HG03565 (cell line): Measurements from ENCODE around the gene ADAM19.
A peak's percentile ranks its signal among the peaks of the same experiment; 100 is the strongest.

Source experiments
- ATAC-seq: cut with Tn5 transposase; IDR thresholded peaks from one replicate; pipeline ENCODE4 v1.9.1; 2021; ENCODE audit warnings: mild to moderate bottlenecking, moderate library complexity; ENCODE audit not compliant: unreplicated experiment

The ADAM19 gene

DNA sequence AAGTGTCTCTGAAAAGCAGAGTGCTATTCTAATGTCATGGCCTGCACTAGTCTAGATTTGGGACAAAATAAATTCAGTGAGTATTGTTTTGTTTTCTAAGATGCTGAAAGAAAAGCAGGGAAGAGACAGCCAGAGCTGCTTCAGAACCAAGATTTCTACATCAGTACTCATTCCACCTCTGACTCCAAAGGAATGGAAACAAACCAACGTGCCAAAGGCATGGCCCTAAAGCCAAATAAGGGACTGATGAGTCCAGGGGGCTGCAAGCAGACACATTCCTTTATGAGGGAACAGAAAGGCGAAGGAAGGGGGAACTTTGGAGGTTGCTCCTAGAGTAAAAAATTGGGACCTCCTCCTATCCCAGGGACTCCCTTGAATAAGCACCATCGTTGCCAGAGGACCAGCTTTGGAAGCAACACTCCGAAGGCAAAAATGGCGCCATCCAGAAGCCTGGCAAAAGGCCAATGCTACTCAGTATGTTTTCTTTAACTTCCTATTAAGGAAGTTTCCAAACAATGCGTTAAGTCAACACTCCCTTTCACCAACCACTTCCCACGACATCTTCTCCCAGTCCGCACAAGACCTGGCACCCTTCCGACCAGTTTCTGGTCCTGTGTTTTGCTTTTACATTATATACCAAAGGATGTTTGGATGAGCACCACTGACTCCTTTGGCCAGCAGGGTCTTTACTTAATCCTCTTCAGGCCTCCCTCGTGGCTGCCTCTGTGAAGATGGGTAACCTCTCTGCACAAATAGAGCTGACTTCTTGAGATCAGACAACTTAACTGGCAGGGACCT is 31.6 kb downstream of the ADAM19 start:
- no peak for ATAC-seq

DNA sequence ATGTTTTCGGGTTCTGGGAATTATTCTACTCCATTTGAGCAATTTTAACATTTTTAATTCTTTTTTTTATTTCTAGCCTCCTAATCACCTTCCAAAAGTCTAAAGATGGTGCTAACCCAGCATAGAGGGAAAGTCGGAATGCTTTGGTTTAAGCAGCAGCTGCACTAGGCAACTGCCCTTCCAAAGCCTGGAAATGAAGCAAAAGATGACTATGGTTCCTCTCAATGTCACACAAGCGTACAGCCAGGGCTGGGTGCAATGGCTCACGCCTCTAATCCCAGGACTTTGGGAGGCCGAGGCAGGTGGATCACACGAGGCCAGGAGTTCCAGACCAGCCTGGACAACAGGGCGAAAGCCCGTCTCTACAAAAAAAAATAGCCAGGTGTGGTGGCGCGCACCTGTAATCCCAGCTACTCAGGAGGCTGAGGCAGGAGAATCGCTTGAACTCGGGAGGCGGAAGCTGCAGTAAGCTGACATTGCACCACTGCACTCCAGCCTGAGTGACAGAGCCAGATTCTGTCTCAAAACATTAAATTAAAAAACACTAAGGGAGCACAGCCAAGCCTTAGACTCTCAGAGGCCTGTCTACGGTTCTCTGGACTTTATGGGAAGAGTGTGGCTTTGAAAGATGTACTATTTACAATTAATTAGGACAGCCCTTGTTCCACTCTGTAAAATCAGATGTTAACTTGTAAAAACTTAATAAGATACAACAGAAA is 33.1 kb downstream of the ADAM19 start:
- ATAC-seq, result no peak

DNA sequence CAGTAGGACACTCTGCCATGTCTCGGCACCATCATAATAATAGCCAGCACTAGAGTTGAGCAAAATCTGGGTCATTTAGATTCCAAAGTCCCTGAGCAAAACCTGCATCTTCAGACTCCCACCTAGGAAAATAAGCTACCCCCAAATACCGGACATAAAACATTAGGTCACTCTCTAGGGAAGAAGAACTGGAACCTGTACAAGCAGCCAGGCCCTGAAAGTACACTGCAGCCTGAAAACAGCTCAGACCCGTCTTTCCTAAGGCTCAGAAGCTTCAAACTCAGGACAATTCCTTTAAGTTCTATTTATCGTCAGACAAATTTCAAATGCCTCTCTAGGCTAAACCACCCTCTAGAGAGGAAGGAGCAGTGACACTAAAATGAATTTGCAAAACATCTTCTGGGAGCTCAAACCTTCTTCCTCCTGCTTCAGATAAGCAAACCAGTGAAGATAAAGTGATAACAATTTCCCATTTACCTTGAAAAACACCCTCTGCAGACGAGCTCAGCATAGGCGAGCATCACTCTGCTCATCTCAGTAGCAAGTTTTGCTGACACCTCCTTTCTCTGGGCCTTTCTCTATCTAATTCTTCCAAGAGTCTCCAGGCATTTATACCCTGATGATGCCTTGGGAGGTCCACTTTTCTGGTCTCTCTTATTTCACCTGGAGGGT is 34.0 kb downstream of the ADAM19 start:
- no peak for ATAC-seq

DNA sequence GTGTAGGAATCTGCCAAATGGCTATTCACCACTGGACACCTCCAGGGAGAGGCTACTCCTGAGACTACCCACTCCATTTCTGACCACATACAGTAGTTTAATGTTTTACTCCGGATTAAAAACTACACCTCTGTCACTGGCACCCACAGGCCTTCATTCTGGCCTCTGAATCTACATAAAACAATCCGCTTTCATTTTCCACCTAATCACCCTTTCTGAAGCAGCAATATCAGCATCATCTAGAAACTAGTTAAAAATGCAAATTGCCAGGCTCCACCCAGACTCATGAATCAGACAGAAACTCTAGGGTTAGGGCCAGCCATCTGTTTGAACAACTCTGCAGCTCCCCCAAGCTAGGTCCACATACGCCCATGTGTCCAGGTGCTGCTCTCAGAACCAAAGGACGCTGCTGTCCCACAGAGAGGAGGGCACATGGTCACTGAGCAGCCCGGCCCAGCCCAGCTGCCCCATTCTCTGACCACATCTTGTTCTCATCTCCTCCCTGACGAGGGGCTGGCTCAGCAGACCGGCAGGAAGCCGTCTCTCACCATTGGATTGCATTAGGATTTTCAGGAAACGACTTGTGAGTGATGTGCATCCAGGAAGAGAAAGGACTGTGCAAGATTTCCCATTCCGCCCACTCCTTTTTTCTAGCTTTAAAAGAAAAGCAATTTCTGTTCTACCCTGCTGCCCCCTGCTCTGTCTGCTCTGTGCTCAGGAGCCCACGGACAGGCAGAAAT is 34.7 kb downstream of the ADAM19 start:
- peak; percentile 93 for ATAC-seq

DNA sequence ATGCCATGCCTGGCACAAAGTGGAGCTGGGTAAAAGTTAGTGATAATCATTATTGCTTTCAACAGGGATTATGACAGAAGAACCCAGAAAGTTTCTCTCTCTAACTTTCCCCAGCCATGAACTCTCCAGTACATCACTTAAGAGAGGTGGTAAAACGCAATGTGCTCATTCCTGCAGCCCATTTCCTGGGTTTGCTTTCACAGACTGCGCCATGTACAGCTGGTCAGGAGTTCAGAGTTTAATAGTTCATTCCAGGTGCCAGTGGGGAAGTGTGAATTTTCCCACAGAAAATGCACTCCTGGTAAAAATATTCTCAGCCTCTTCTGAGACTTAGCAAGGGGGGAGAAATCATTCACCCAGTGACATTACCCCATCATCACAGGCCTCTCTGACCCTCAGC is 35.5 kb downstream of the ADAM19 start:
- no peak for ATAC-seq

DNA sequence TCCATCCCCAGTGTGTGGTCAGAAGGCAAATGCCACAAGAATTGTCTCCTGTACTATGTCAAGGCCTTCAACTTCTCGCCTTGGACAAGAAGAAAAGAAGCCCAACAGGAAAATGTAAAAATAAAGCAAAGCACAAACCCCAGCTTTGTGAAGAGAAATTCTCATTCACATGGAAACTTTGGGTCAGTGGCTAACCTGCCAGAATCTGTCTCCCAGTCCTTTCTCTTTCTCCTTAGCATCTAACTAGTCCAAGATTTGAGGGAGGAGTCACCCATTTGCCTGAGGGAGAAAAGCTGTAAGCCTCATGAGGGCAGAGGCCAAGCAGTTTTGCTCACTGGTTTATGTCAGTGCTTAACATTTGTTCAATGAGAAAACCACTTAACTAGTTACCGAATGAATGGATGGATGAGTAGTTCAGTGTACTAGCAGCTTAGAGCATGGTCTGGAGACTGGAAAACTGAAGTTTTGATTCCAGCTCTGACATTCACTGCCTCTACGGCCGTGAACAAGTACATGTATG is 36.0 kb downstream of the ADAM19 start:
- ATAC-seq, result no peak

DNA sequence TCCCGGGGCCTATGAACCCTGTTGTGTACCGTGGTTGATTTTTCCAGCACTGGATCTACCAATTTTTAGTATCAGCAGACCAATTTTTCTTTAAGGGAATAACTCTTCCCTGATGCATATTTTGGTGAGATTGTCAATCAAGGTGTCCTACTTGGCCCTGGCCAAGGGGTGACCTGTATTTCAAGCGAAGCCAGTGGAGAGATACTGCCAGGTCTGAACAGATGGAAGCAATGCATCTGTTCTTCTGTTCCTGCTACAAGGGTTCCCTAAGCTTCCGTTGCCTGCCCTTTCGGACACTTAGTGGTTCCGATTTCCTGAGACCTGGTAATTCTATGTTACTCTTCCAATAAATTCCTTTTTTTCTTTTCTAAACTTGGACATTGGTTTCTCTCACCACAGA is 37.3 kb downstream of the ADAM19 start:
- ATAC-seq, result no peak

DNA sequence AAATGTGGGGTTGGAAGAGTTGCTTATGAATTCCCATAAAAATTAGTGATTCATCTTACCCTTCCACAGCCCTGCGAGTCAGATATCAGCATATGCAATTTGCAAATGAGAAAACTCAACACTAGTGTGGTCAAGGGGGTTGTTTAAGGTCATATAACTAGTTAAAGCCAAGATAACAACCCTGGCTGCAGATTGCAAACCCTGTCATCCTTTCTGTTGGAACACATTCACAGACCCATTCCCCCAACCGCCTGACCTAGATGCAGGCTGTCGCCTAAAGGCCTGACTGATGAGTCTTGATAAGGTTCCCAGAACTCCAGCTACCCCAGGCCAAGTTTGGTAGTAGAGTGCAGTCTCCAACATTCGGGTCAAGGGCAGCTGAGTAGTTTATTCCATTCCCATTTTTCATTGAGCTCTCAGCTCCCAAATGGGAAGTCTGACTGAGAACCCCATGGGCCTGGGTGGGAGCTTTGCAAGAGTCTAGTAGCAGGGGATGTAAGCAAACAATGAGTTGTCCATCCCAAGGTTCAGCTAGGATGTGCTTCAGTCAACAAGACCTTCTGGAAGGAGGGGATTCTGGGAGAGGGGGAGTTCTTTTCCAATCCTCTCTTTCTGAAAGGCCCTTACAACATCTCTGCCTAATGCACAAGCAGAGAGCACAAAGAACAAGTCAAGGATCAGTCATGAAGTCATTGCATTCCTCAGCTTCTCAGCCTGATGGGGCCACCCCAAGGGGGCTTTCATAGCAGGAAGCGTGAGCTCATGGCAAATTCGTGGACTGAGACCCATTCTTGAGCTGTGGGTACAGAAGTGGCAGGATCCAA is 40.3 kb downstream of the ADAM19 start:
- no peak for ATAC-seq

DNA sequence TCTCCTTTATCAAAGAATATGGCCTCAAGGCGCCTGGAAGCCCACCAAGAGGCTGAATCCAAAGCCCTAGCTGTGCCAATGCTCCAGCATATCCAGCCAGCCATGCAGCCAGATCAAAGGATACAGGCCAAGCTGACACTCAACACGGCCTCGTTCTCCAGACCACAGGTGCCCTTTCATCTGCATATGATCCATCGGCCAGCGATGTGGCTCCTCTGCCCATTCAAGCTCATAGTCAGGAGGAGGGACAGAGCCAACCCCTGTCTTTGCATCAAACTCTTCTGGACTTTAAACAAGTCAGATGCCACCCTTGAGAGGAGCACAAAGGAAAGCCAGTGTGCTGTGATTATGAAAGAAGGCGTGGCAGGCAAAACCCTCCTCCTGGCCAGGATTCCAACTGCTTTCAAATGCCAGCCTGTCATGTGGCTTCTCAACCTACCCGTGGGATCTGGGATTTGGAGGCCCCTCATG is 42.5 kb downstream of the ADAM19 start:
- ATAC-seq, result no peak

DNA sequence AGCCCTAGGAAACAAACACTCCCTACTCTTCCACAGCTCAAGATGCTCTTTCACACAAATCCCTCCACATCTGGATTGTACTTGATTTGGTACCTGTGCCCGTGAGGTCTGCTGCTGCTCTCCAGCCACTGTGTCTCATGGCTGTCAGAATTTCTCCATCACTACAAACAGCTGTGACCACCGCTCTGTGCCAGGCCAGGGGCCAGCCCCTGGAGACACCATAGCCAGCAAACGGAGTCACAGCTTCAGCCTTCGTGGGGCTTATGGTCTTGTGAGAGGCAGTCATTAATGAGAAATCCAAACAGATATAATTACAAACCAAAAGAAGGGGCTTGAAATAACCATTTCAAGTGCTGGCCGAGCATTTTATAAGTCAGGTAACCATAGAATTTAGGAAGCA is 43.6 kb downstream of the ADAM19 start:
- ATAC-seq, result no peak

DNA sequence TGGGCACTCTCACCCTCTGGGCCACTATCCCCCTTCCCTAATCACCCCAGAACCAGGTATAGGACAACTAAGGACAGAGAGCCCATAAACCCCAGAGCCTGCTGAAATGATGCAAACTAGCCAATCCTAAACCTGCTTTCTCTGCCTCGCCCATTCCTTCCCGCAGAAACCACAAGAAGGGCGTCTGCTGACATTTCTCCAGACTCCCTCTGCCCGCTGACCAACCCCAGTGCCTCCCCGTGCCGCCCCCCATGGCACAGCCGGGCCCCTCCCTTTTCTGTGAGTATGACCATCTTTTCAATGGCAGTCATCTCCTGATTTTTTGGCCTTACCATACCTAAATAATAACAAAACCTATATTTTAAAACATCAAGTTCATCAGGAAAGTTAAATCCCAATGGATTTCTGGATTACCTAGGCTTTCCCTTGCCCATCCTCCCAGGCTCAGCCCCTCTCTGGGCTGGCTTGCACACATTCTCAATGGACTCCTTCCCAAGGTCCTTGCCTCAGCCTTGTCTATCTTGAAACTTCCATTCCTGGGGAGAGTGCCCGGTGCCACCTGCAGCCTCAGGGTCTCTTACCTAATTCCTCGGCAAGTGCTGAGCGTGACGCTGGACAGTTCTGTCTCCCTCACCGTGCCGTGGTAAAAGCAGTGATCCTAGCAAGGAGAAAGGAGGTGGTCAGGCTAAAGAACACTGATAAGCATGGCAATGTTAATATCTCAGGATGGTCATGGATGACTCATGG is 45.2 kb downstream of the ADAM19 start:
- ATAC-seq, result no peak

DNA sequence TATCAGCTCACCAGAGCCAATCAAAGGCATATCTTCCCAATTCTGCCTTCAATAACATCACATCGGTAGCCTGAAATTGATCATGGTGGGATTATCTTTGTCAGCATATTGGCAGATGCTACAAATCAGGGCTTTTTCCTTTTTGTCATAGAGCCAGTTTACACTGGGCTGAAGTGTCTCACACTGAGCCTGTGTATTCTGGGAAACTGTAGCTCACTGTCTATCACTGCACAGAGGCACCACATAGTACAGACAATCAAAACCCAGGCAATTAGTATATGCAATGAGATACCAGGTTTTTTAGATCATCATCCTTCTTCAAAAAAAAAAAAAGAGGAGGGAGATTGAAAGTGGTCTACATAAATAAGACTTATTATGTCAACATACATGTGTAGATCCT is 46.6 kb downstream of the ADAM19 start:
- no peak for ATAC-seq

DNA sequence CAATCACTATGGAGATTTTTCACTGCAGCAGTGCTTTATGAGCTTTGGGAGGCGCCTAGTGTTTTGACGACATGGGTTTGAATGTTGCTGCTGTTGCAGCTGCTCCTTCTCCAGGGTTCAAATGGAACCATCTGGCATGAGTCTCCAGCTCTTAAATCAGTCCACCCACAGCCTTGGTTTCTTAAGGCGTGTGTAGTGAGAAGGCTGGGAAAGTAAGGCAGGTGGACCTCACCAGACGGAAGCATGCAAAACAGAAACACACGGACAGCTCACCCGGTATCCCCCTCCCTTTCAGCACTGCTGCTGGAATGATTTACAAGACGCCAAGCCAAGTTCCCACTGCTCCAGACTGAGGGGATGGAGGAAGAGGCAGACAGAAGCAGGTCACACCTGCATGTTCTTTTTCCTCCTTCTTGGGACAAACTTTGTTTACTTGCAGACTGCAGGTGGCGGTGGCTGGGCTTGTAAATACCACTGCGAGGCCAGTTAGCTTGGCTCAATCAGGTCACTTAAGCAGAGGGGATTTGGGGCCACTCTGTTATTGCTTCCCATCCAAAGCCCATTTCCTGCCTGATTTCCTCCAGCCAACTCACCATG is 47.4 kb downstream of the ADAM19 start:
- no peak for ATAC-seq

DNA sequence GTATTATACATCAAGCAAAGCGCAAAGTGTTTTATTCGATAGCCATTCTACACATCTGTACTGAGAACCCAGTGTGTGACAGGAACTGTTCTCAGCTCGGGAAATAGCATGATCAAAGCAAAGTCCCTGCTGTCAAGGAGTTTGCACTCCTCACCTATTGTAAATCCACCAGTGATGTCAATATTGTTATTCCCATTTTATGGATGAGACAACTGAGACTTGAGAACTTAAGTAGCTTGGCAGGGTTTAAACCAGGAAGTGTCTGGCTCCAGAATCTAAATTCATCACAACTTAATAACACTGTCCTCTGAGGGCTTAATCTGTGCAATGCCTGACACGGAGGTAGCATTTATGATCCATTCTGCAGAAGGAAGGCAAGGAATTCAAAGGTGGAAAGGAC is 50.7 kb downstream of the ADAM19 start:
- no peak for ATAC-seq

DNA sequence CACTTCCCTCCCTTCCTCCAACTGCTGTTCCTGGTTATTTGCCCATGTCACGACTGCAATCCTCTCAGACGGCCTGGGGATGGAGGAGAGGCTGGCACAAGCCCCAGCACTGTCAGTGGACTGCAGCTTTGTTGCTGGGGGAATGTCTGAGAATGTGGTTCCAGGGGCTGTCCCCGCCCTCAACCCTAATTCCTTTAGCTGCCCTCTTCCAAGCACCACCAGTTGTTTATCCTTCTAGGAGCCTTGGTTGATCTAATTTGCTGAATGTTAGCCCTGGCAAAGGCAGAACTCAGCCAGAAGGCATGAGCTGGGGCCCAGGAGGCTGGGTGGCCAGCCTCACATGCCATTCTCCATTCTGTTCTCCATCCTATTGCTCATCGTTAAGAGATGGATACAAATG is 51.6 kb downstream of the ADAM19 start:
- no peak for ATAC-seq

DNA sequence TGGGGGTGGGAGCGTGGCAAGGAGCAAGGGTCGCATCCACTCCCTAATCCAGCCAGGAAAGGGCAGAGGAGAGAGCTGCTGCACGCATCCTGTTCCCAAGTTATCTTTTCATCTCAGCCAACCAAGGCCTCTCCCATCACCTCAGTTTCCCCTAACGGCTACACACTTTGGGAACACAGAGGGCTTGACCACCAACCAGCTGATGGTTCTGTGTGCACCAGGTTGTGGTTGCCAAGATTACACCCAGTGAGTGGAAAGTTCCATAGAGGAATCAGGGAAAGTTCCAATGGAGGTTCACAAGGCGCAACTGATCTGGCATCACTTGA is 53.9 kb downstream of the ADAM19 start:
- ATAC-seq, result no peak

DNA sequence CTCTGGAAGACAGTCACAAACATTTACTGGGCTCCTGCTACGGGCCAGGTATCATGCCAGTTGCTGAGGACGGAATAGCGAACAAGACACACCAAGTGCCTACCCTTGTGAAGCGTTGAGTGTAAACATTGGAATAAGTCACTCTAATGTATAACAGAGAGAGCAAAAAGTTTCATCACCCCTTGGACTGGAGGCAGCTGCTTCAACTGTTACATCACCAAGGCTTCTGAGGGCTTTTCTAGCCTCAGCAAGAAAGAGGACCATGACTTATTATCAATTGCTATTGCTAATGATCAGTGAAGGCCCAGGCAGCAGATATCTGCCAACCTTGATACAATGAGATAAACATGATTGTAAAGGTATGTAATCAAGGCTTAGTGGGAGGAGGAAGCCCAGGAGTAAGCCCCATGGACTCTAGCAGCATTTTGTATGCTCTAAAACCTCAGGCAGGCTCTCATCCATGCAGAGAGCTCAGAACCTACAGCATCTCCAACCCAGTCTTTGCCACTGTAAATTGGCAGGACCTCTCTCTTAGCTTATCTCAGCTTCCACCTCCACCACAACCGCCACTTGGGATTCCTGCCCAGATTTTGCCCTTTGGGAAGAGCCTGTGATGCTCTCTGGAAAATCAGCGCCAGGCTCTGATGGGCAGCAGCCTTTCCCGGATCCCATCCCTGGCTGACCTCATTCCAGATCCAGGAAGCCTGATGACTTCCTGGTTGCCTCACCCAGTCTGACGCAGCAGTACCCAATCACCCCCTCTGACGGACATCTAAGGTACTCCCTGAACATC is 54.5 kb downstream of the ADAM19 start:
- no peak for ATAC-seq

DNA sequence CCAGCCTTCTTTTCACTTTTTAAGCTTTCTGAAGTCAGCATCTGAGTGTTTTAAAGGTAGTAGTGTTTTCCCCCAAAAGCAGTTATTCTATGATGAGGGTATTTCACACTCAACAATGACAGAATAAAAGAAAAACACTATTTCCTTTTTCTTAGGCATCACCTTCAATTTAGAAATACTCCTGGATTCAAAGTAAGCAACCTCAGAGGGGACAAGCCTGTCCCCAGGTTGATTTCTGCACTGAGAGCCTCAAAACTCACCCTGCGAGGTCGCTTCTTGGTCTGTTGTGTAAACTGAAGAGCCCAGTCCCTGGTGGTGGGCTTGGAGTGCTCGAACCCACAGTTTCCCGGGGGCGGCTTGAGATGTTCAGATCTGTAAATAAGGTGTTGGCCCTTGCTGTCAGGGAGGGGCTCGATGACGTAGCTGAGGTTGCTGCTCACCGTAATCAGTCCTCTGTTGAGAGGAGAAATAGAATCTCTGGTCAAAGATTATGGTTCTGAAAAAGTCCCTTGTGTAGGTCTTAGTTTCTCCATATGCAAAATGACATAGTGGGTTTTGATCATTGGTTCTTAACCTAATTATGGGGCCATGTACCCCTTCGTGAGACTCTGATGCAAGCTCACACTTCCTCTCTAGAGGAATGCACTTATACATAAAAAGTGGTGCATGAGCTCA is 55.9 kb downstream of the ADAM19 start:
- no peak for ATAC-seq
